IPS-15b (cell line): ENCODE measurements around the gene ALDH1B1.

ENCODE experiments used
- H3K27me3 ChIP-seq: one replicate; pipeline ENCODE4 v1.6.1; 2013; ENCODE audit warnings: low read length; ENCODE audit not compliant: control insufficient read depth, insufficient read depth
- H3K36me3 ChIP-seq: one replicate; pipeline ENCODE4 v1.6.1; 2013; ENCODE audit warnings: low read length; ENCODE audit not compliant: control insufficient read depth, insufficient read depth
- H3K4me1 ChIP-seq: one replicate; pipeline ENCODE4 v1.6.1; 2013; ENCODE audit warnings: mild to moderate bottlenecking, low read length; ENCODE audit not compliant: control insufficient read depth, insufficient read depth
- H3K4me3 ChIP-seq: one replicate; pipeline ENCODE4 v1.5.1; 2013; ENCODE audit warnings: low read depth, low read length
- H3K9ac ChIP-seq: one replicate; pipeline ENCODE4 v1.6.1; 2013; ENCODE audit warnings: low read depth, mild to moderate bottlenecking, low read length
- H3K9me3 ChIP-seq: one replicate; pipeline ENCODE4 v1.6.1; 2013; ENCODE audit warnings: mild to moderate bottlenecking, low read length; ENCODE audit not compliant: control insufficient read depth, insufficient read depth

Gene ALDH1B1

DNA sequence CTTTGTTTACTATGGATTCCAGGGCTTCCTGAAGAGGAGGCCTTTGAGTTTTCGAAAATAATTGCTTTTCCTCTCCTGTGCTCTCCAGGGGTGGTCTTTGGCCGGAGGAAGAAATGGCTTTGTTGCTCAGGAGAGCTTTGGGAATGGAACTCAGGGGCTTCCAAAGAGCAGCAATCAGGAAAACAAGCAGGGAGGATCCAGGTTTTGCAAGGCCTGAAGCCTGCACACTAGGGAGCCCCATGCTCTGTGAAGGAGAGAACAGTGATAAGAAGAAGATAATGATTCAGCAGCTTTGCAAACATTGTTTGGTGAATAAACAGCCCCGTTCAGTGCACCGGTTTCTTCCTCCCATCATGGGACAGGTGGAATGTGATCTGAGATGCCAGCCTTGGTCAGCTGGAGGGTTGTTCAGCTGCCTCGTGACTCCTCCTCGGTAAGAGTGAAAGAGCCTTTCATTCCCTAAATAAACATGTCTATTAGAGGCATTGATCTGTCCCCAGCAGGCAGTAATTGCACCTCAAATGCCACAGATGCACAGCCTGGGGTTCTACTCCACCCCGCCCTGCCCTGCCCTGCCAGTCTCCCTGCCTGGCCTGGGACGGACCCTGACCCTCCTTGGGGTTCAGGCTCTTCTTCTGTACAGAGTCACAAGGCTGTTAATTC lies 11.5 kb upstream of the ALDH1B1 start:
- Histone ChIP-seq H3K27me3 (peaks cover 6% of the 10 kb centered on the region), H3K4me1 (peaks cover 5% of the 10 kb centered on the region), H3K9me3 (peaks cover 5% of the 10 kb centered on the region), H3K9ac (no peak overlapping the region), H3K36me3 (no peaks in the 10 kb centered on the region), H3K4me3 (no peak overlapping the region)

DNA sequence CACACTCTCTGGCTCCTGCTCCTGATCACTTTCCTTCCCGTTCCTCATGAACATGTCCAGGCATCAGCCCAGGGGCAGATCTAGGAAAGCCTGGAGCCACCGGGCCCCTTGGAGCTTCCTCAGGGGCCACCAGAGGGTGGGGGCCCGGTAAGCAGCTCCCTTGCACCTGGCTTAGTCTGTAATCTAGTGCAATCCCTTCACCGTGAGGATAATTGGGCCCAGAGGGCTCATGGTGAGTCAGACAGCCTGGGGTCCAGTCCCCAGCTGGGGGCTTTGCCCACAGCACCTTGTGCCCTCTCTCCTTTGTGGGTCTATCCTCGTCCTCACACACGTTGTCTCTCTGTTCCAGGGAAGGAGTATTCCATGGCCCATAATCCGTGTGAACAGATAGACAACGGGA lies 10.4 kb upstream of the ALDH1B1 start:
- no peaks in the 10 kb centered on the region for H3K36me3 ChIP-seq
- H3K4me3 ChIP-seq: no peak overlapping the region
- peaks cover 5% of the 10 kb centered on the region for H3K9me3 ChIP-seq
- no peak overlapping the region for H3K9ac ChIP-seq
- peaks cover 6% of the 10 kb centered on the region for H3K27me3 ChIP-seq
- H3K4me1 ChIP-seq: peaks cover 5% of the 10 kb centered on the region

DNA sequence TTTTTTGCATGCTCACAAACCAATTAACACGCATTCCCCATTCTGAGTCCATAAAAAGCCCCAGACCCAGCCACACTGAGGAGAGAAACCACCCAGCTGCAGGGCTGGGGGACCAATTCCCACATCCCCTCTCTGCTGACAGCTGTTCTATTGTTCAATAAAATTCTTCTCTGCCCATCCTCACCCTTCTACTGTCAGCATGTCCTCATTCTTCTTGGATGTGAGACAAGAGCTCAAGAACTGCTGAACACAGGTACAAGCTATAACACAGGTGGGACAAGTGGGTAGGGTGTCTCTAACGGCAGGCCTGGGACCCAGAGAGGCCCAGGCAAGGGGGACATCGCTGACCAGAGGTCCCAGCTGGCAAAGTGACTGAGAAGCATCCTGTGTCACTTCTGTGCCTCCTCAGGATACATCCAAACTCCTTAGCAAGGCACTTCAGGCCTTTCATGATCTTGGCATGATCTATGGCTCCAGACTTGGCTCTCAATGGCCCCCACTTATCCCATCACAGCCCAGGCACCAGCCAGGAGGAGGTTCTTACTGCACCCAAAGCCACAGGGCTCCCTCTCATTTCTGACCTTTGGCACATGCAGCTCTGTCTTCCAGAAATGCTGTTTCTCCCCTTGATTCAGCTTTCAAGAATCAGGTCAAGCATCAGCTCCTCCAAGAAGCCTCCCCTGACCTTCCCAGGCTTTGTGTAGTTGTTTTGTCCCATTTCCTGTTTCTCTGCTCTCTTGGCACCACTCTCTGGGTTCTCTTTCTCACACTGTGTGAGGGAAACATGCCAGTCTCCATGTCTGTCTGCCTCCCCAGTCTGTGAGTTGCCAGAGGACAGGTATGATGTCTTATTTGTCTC lies 7.3 kb upstream of the ALDH1B1 start:
- peaks cover 11% of the 10 kb centered on the region for H3K27me3 ChIP-seq
- H3K4me3 ChIP-seq: no peak overlapping the region
- H3K36me3 ChIP-seq: no peaks in the 10 kb centered on the region
- peaks cover 4% of the 10 kb centered on the region for H3K4me1 ChIP-seq
- no peak overlapping the region for H3K9ac ChIP-seq
- peaks cover 5% of the 10 kb centered on the region for H3K9me3 ChIP-seq

DNA sequence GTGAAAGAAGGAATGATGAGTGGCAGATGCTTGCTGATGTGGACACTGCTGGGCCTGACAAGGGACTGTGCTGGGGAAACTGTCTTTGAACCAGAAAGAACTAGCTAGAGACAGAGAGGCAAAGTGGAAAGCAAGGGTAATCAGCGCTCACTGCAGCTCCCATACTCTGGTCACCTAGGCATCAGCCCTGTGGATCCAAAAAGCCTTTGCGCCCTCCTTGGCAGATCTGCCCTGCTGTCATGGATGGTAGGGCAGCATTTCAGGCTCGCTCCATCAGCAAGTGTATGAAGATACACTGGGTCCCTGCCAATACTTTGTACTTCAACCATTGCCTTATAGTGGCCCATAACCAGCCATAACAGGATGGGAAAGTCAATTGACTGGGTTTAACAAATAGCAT lies 6.6 kb upstream of the ALDH1B1 start:
- Histone ChIP-seq H3K9ac (no peak overlapping the region), H3K36me3 (no peaks in the 10 kb centered on the region), H3K4me1 (no peaks in the 10 kb centered on the region), H3K9me3 (peaks cover 5% of the 10 kb centered on the region), H3K27me3 (peaks cover 11% of the 10 kb centered on the region), H3K4me3 (no peak overlapping the region)

DNA sequence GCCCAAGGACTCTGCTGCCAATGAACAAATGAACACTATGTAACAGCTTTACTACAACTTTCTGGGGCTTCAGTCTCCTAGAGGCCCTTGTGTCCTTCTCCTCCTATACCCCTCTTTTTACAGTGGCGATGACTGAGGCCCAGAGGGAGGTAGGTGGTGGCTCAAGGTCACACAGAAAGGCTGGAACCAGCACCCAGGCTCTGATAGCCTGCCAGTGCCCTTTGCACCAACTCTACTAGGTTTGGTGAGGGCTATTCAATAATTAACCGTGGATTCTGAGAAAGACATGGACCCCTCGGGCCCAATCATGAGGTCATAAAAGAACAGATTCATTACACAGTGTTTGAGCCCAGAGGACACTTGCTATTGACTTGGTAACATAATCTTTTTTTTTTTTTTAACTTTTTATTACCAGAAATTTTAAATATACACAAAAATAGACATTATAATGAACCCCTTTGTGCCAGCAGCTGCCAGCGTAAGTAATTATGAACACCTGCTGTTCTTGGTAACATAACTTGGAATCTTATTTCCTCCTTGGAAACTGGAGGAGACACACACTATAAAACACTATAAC lies 6.1 kb upstream of the ALDH1B1 start:
- no peak overlapping the region for H3K4me3 ChIP-seq
- H3K4me1 ChIP-seq: no peaks in the 10 kb centered on the region
- H3K9me3 ChIP-seq: peaks cover 5% of the 10 kb centered on the region
- no peaks in the 10 kb centered on the region for H3K36me3 ChIP-seq
- H3K9ac ChIP-seq: no peak overlapping the region
- peaks cover 11% of the 10 kb centered on the region for H3K27me3 ChIP-seq

DNA sequence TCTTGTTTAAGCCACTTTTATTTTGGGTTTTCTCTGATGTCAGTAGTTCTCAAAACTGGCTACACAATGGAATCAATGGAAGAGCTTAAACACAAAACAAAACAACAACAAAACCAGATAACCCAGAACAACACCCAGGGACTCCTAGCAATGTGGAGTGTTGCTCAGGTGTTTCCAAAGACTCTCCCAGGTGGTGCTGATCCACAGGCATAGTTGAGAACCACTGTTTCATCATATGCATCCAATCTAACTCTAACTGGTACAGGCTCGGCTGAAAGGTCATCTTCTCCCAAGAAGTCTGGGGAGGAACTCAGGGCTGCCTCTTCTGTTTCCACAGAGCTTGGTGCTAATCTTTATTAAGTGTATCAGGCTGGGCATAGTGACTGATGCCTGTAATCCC lies 5.4 kb upstream of the ALDH1B1 start:
- Histone ChIP-seq H3K9ac (no peak overlapping the region), H3K9me3 (peaks cover 5% of the 10 kb centered on the region), H3K4me3 (no peak overlapping the region), H3K4me1 (no peaks in the 10 kb centered on the region), H3K36me3 (no peaks in the 10 kb centered on the region), H3K27me3 (peaks cover 14% of the 10 kb centered on the region)

DNA sequence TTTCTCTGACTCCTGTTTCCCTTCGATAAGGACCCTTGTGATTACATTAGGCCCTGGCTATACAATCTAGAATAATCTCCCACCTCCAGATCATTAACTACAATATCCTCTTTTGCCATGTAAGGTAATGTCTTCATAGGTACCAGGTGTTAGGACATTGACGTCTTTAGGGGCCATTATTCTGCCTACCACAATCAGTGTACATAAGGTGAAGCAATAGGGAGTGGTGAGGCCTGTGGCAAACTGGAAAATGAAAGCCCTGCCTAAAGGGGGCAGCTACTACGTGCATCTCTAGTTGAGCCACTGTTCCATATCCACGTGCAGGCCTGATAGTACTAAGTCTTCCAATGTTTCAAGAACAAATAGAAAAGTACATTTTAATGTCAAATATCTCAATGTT lies 4.8 kb upstream of the ALDH1B1 start:
- H3K4me1 ChIP-seq: no peaks in the 10 kb centered on the region
- H3K27me3 ChIP-seq: peaks cover 12% of the 10 kb centered on the region
- H3K4me3 ChIP-seq: no peak overlapping the region
- H3K9ac ChIP-seq: no peak overlapping the region
- H3K36me3 ChIP-seq: no peaks in the 10 kb centered on the region
- H3K9me3 ChIP-seq: peaks cover 5% of the 10 kb centered on the region

DNA sequence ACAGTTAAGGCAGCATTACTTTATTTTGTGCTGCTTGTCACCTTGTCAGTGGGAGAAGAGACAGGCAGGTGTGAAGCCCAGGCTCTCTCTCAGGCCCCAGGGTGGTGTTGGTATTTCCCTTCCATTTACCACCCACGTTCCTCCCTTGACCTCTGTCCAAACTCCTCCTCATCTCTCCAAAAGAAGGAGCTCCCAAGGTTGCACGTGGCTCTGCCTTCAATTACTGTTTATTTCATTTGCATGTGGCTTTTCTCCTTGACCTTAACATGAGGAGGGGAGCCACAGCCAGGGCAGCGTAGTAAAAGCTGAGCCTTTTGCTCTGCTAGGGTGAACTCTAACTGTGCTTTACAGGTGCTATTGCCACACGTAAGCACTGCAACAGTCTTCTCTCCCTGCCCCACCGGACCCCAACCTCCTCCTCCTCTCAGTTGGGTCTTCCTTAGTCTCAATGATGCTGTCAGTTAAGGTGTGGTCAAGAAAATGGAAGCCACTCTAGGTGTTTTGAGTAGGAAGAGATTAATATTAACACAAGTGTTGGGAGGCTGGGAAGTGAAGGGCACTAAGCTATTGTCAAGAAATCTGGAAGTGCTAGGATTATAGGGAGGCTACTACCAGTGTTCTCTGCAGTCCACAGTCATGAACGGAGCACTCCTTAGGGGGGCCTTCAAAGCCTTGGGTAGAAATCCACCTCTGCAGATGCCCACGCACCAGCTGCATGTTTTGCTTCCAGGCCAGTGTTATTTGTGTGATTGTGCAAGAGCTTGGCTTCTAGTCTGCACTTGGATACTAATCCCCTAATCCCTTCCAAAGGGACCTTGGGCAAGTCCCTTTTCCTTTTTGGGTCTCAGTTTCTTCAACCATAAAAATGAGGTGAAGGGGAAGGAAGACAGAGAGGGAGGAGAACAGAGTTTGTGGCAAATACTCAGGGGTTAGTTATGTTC lies 3.9 kb upstream of the ALDH1B1 start:
- peaks cover 4% of the 10 kb centered on the region for H3K4me1 ChIP-seq
- peaks cover 12% of the 10 kb centered on the region for H3K27me3 ChIP-seq
- H3K36me3 ChIP-seq: no peaks in the 10 kb centered on the region
- H3K9ac ChIP-seq: no peak overlapping the region
- H3K9me3 ChIP-seq: peaks cover 5% of the 10 kb centered on the region
- no peak overlapping the region for H3K4me3 ChIP-seq

DNA sequence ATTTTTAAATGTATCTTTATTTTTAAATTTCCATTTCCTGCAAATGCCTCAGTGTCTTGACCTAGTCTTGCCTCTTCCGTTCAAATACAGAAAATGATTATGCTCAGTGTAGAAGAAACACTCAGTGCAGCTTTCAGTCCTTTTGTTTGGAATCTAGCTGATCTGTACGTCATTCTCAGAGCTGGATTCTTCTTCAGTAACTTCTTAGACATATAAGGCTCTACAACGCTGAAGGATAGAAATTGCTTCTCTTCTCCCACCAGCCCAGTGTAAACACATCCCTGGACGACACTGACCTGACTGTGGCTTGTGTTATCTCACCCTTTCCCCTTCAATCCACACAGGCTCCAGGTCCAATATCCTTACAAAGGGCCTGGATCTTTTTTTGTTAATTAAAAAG lies 3.2 kb upstream of the ALDH1B1 start:
- H3K9ac ChIP-seq: no peak overlapping the region
- H3K27me3 ChIP-seq: peaks cover 12% of the 10 kb centered on the region
- no peaks in the 10 kb centered on the region for H3K36me3 ChIP-seq
- H3K4me1 ChIP-seq: peaks cover 4% of the 10 kb centered on the region
- H3K9me3 ChIP-seq: peaks cover 5% of the 10 kb centered on the region
- H3K4me3 ChIP-seq: no peak overlapping the region

DNA sequence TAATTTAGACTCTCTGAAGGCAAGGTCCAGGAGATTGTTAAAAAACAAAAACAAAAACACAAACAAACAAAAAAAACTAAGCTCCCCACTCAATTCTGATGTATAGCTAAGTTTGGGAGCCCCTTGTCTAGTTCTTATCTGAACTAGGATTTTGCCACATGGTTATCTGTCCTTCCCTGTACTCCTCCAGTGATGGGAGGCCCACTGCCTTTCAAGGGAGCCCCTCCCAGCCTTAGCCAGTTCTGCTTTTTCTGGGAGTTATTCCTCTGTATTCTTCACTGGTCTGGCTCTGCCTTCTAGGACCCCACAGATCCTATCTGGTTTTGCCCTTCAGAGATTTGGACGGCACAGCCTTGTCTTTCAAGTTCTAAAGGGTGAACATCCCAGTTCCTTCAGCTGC lies 2.1 kb upstream of the ALDH1B1 start:
- peaks cover 4% of the 10 kb centered on the region for H3K4me1 ChIP-seq
- H3K36me3 ChIP-seq: no peaks in the 10 kb centered on the region
- no peak overlapping the region for H3K9ac ChIP-seq
- peaks cover 11% of the 10 kb centered on the region for H3K27me3 ChIP-seq
- no peak overlapping the region for H3K4me3 ChIP-seq
- no peaks in the 10 kb centered on the region for H3K9me3 ChIP-seq

DNA sequence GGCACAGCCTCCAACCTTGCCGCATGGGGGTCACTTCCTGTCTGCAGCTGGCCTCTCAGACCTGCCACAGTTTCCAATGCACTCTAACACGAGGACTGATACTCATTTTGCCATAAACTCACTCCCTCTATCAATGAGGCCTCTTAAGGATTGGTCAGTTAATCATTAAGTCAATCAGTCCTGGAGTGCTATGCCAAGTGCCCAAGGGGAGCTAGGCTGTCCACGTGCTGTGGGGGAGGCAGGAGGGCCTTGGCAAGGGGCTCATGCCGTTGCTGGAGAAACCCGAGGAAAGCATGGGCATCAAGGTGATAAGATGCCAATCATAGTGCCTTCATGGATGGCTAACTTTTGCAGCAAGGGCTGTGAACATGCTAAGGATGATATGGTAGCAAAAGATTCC lies 1.7 kb upstream of the ALDH1B1 start:
- no peak overlapping the region for H3K9ac ChIP-seq

More for the DNA sequence above, 1.7 kb upstream of the ALDH1B1 start:
- Histone ChIP-seq H3K4me3 (no peak overlapping the region), H3K9me3 (no peaks in the 10 kb centered on the region), H3K4me1 (peaks cover 4% of the 10 kb centered on the region), H3K27me3 (peaks cover 8% of the 10 kb centered on the region), H3K36me3 (peaks cover 3% of the 10 kb centered on the region)
